ENCODE data around the gene PNKP.

GRCh38 chr19:49888510-49888824, 21.1 kb upstream of the PNKP start:
- TF ChIP-seq POLR2AphosphoS5 (IDR thresholded peaks at IDR 0.05; ENCODE audit: low read depth, low read length), result no peak
- TF ChIP-seq POLR2A (IDR thresholded peaks at IDR 0.05; ENCODE audit: low read depth, low read length), result no peak
- no peak for TF ChIP-seq SPI1 (IDR thresholded peaks at IDR 0.05; ENCODE audit: low read depth, low read length)
- no peak for TF ChIP-seq PAX5 (IDR thresholded peaks at IDR 0.05; ENCODE audit: insufficient read depth, low read length, severe bottlenecking)
- no peak for TF ChIP-seq TAF1 (IDR thresholded peaks at IDR 0.05; ENCODE audit: low read depth, low read length)
